Measurements from ENCODE around the gene CAPSL.
"Not testable (repeated sequence)": the region's sequence is repeated elsewhere in the genome, so short reads cannot be mapped to it uniquely, and the experiment has no call there.

The CAPSL gene

DNA sequence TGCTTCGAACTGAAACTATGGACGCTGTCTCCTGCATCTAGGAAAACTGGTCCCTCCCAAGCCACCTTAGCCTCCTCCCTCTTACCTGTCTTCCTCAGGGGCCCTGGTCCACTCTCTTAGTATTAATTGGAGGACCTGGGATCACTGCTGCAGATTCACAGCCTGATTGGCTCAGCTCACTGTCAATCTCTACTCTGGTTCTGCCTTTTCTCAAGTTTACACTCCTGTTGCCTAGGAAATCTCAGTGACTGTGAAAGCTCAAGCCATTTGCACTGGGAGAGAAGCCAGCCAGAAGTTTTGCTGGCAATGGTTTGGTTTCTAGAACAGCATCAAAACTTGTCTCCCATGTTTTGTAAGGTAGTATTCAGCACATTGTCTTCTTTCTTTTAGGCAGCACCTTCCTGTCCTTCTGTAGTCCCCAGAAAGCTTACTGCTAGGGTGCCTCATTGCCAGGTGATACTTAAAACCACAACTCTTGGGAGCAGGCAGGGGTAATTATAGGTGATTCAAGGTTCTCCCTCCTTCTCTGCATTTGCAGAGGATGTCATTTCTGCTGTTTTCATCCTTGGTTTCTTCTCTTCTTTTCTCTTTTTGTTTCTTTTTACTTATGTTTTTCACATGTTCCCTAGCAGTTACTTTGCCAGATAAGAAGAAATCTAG, at the start of gene CAPSL:
Gene CAPSL, minus strand, starts transcription at position 55 of the 660 bp plus-strand sequence. CDS start 17,502 bp downstream, outside the sequence.
- no peak within 1 kb of the TSS for H3K27ac ChIP-seq
- TF ChIP-seq CTCF (IDR thresholded peaks at IDR 0.05) (no peak), ZFX (IDR thresholded peaks at IDR 0.05; ENCODE audit: borderline replicate concordance) (no peak)

DNA sequence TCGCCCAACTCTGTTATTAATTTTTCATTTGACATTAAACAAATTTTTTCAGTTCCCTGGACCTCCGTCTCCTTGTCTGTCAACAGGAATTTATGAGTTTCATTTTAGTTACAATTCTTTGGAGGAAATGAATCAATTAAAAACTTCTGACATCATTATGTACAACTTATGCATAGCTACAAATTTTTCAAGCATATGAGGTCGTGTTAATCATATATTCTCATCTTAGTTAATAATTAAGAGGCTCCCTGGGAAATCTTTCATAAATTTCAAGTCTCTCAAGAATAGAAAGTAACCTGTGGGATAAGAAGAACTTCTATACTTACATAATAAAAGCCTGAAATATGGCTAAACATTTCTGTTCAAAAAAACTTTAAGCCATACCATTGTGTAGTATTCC, 49.4 kb upstream of the CAPSL start:
- H3K27ac ChIP-seq: no peak overlapping the region
- no peak for TF ChIP-seq CTCF (IDR thresholded peaks at IDR 0.05)
- TF ChIP-seq ZFX (IDR thresholded peaks at IDR 0.05; ENCODE audit: borderline replicate concordance): no peak

- no peak overlapping the region for H3K27ac ChIP-seq
- TF ChIP-seq ZFX (IDR thresholded peaks at IDR 0.05; ENCODE audit: borderline replicate concordance) (no peak), CTCF (IDR thresholded peaks at IDR 0.05) (no peak)
These were observed 41.3 kb upstream of the CAPSL start for GRCh38 chr5:35979715-35980114.

- H3K27ac ChIP-seq: not testable (repeated sequence)
These were observed 38.4 kb upstream of the CAPSL start for GRCh38 chr5:35976859-35977258.

GRCh38 chr5:35974570-35974969, 36.1 kb upstream of the CAPSL start:
- no peak for TF ChIP-seq CTCF (IDR thresholded peaks at IDR 0.05)
- TF ChIP-seq ZFX (IDR thresholded peaks at IDR 0.05; ENCODE audit: borderline replicate concordance): no peak
- H3K27ac ChIP-seq: no peak overlapping the region

- no peak for TF ChIP-seq ZFX (IDR thresholded peaks at IDR 0.05; ENCODE audit: borderline replicate concordance)
- no peak for TF ChIP-seq CTCF (IDR thresholded peaks at IDR 0.05)
These were observed 33.4 kb upstream of the CAPSL start for GRCh38 chr5:35971878-35972210.

DNA sequence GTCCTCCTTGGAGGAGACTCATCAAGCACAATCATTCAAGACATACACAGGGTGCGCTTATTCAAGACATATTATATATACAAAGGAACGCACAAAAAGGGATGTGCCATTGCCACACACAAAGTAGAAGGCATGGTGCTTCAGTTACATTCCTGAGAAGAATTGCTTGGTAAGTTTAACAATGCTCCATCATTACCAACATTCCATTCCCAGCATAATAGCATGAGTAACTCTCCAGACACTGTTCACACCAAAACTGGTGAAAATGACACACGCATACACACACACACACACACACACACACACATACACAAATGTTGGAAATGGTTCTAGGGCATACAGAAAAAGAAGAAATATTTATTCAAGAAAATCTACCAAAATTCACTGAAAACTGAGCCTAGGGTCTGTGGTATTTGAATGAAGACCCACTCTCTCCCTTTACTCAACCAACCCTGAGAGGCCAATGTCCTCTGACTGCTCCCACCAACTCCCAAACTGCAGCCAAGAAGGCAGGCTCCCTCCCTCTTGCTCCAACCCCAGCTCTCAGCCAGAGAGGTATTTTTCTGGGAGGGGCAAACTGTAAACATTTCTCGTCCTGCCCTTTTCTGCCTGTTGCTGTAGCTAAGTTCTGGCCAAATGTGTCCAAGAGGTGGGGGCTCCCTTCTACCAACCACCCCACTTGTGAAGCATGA, 32.9 kb upstream of the CAPSL start:
- TF ChIP-seq ZFX (IDR thresholded peaks at IDR 0.05; ENCODE audit: borderline replicate concordance) (no peak), CTCF (IDR thresholded peaks at IDR 0.05) (no peak)
- H3K27ac ChIP-seq: no peak overlapping the region

More at GRCh38 chr5:35971878-35972210, 33.4 kb upstream of the CAPSL start:
- no peak overlapping the region for H3K27ac ChIP-seq

Measured in 22Rv1 (cell line).